Measurements from ENCODE around the gene LAMC3.
"Not testable (repeated sequence)": the region's sequence is repeated elsewhere in the genome, so short reads cannot be mapped to it uniquely, and the experiment has no call there.

Gene LAMC3

DNA sequence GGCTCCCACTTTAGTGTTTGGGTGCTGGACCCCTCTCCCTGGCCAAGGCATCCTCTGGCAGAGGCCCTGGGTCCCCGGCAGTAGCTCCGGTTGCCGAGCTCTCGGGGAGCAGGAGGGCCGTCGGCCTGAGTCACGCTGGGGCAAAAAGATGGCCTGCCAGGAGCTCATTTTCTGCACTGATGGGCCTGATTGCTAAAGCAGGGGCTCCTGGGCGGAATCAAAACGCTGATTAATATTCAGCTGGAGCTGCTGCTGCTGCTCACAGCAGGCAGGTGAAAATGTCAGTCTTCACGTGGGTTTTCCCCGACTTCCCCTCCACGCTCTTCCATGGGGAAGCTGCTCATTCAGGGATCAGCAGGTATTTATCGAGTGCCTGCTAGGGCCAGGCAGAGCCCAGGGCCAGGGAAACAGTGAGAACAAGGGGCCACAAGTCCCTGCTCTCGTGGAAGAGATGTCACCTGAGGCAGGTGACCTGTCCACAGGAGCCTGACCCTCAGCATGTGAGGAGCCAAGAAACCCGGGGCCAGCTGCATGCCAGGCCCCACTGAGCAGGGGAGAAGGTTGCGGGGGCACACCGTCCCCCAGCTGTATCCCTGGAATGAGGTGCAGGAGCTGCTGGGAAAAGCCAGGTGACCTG is 22.1 kb downstream of the LAMC3 start:
- no peak for DNase-seq

DNA sequence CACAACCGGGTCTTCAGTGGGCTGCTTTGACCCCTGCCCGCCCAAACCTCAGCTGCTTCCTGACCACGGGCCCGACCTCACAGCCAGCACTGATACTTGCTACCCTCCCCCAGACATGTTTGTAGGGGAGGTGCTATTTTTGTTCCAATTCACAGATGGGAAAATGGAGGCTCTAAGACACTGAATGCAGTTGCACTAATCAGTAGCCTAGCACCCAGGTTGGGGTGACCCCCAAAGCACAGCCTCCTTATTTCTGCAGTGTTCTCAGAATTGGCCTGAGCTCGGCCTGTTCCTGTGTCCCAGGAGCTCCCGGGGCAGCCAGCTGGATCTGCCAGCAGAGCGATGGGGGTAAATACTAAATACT is 22.6 kb downstream of the LAMC3 start:
- no peak for DNase-seq

DNA sequence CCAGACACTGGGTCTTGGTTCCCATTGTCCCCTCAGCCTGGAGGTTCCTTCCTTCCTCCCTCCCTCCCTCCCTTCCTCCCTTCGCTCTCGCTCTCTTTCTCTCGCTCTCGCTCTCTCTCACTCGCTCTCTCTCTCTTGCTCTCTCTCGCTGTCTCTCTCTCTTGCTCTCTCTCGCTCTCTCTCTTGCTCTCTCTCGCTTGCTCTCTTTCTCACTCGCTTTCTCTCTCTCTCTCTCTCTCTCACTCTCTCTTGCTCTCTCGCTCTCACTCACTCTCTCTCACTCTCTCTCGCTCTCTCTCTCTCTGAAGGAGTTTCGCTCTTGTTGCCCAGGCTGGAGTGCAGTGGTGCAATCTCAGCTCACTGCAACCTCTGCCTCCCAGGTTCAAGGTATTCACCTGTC is 23.4 kb downstream of the LAMC3 start:
- no peak for DNase-seq

DNA sequence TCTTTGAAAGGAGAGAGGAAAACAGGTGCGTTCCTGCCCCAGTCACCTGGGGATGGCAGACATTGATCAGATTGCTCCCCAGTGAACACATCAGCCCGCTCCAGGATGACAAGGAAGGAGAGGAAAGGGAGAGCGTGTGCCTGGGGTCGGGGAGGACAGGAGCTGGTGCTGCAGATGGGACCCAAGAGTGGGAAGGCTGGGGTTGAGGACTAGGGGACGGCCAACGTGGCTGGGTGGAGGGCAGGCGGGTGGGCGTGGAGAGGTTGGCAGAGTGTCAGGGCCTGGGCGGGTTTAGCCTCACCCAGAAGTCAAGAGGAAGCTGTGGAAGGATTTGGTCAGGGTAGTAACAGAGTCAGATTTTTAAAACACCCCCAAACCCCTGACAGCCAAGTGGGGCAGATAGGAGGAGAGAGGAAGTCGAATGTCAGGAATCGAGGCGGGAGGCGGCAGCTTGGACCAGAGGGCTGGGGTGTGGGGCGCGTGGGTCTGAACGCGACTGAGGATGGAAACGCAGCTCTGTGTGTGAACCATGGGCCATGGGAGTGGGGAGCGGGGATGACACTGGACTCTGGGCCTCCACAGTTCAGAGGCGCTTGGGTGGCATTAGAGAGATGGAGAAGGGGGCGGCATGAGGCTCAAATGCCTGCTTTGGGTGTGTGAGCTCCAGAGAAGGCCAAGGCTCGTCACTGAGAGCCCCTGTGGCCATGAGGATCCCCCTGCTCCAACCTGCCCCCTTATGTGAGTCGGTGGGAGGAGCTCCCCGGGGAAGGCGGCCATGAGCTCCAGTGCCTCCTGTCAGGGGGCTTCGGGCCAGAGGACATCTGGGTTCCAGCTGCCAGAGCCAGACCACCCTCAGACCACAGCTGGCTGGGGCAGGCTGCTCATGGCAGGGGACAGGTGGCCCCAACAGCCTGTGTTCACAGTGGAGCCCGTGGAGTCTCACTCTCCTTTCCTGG is 24.6 kb downstream of the LAMC3 start:
- DNase-seq, result no peak

DNA sequence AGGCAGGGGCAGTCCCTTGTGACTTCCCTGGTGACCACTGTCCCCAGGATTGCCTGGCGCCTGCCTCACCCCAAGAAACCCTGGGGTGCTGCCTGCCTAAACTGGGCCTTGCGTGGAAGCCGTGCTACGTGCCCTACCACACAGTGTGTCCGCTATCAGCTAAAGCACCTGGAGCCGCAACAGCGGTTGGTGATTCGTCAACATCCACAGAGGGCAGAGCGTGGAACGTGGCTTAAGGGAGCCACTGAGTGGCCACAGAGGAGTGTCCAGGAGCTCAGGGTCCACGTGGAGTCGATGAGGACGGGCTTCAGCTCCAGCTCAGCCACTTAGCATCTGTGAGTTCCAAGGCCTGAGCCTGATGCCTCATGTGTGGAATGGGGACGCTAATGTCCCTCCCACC is 25.3 kb downstream of the LAMC3 start:
- no peak for DNase-seq

DNA sequence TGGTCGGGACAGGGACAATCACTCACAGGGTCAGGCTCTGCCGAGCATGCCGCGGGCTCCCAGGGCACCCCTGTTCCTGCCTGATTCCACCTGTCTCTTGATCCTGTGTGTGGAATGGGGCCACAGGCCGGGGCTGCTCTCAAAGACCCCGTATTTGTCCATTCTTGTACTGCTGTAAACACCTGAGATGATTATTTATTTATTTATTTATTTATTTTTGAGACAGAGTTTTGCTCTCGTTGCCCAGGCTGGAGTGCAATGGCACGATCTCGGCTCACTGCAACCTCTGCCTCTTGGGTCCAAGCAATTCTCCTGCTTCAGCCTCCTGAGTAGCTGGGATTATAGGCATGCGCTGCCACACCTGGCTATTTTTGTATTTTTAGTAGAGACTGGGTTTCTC is 25.8 kb downstream of the LAMC3 start:
- not testable (repeated sequence) for DNase-seq

DNA sequence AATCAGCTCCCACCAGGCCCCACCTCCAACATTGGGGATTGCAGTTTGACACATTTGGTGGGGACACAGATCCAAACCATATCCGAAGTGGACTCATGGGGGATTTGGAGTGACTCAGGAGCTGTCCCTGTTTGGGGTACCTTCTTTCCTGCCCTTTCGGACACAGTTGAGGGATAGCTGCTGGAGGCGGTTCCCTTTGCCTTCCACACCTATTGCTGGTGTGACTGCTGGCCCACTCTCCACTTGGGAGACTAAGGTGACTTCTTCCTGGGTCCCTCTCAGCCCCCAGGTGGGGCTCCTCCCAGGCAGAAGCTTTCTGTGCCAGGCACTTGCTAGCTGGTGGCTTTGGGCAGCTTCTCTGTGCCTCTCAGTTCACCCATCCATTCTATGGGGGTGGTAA is 26.6 kb downstream of the LAMC3 start:
- no peak for DNase-seq

DNA sequence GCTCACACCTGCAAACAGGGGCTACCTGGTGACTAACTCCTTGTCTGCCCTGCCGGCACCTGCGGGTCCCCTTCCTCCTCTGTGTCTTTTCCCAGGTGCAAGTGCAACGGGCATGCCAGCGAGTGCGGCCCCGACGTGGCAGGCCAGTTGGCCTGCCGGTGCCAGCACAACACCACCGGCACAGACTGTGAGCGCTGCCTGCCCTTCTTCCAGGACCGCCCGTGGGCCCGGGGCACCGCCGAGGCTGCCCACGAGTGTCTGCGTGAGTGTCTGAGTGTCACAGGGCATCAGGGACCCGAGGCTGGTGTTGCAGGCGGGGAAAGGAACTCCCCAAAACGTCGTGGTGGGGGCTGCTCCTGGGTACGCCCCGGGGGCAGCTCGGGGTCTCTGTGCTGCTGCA is 27.1 kb downstream of the LAMC3 start:
- DNase-seq, result no peak

DNA sequence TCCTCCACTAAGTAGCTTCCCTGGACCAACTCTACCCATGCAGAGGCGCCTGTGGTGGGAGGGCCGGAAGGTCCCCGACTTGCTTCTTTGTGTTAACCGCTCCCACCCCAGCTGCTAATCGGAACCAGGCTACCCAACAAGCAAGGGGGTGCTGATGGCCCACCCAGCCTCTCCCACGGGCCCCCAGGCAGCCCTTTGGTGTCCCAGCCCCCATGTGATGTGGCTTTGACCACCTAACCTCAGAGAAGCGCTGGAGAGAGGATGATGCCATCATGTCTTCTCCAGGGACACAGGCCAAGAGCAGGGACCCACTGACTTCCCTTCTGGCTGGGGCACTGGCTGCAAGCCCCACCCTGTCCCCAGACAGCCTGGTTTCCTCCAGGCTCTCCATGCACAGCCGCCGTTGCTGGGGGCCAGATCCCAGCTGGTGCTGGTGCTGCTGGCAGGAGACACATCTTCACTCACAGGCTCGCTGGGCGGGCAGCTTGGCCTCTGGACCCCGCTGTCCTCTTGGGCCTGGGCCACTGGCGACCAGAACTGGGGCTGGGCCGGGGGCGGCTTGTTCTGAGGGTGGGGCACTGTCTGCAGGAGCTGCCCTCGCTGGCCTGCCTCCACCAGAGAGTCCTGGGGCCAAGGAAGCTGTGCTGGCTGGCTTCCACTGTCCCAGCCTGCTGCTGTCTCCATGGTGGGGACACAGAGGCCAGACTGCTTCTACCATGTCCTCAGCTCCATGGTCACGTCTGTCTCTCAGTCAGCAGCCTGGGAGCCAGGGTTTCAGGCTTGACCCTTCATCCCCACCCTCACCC is 27.8 kb downstream of the LAMC3 start:
- DNase-seq, result peak; percentile 55

DNA sequence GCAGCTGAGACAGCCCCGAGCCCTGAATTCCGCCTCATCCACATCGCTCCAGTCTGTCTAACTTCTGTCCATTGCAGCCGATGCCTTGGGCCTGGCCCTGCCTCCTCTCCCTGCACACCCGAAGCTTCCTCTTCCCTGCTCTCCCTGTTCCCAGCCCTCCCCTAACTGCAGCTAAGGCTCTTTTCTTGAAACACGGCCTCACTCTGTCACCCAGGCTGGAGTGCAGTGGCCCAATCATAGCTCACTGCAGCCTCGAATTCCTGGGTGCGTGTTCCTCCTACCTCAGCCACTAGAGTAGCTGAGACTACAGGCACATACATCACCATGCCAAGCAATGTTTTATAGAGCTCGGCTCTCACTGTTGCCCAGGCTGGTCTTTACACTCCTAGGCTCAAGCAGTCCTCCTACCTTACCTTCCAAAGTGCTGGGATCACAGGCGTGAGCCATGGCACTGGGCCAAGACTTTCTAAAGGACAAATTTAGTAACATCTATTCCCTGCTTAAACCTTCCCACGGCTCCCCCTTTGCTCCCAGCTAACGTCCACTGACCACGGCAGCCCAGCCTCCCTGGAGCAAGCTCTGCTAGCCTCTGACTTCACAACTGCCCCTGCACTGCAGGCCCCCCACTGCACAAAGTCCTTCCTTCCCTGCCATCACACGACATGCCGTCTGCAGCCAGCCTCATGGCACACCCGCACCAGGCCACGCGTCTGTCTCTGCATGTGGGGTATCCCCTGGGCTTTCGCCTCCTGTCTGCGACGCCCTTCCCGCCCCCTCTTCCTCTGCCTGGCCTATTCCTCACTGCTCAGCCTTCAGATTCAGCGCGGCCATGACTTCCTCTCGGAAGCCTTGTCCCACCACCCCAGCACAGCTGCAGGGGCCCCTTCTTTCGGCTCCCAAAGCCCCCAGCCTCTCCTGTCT is 28.6 kb downstream of the LAMC3 start:
- no peak for DNase-seq

DNA sequence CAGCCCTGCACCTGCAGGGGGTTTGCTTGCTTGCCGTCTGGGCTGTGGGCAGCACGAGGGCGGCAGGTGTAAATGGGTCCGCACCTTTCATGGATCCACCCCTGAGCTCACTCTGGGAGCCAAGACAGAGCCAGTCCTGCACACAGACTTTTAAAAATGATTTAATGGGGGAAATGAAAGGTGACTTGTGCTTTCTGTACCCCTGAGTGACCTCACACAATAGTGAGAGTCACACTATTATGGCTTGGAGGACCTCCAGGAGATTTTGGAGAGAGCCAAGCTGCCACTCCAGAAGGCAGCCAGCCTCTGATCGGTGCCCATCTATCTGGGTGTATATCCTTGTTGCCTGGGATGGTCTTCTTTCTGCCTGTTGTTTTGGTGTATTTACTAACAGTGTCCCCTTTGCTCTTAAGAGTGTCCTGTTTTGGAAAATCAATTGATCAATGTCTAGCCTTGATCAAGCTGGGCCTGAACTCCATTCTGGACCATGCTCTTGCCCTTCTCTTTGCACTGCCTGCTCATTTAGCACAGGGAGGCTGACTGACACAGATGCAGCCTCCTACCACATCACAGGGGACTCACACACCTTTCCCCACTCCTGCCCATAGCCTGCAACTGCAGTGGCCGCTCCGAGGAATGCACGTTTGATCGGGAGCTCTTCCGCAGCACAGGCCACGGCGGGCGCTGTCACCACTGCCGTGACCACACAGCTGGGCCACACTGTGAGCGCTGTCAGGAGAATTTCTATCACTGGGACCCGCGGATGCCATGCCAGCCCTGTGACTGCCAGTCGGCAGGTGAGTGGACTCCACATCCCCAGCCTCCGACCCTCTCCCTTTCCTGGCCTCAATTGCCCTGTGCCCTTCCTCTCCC is 29.5 kb downstream of the LAMC3 start:
- DNase-seq, result no peak

DNA sequence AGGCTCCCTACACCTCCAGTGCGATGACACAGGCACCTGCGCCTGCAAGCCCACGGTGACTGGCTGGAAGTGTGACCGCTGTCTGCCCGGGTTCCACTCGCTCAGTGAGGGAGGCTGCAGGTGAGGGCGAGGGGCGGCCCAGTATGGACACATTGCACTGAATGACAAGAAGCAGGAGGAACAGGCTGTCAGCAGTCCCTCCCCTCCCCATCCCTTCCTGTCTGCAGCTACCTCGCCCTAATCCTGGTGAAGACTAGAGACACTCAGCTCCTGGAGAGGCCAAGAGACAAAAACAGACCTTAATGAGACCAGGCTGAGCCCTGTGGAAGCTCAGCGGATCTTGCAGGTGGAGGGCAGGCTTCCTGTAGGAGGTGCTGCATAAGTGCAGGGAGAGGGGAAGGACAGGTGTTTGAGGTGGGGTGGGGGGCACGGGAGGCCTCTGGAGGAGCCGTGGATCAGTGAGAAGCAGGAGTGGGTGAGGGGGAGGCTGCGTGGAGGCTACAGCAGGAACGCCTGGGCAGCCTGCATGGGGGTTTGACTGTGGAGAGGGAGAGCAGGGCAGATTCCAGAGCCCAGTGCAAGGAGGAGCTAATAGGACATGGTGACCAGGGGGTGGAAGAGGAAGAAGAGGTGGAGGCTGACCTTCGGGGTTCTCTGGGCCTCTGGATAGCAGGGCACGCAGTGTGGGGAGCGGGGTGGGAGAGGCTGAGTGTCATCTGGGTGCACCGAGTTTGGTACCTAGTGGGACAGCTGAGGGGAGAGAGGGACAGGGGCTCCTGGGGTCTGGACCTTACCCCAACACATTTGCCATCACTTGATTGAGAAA is 30.4 kb downstream of the LAMC3 start:
- no peak for DNase-seq

DNA sequence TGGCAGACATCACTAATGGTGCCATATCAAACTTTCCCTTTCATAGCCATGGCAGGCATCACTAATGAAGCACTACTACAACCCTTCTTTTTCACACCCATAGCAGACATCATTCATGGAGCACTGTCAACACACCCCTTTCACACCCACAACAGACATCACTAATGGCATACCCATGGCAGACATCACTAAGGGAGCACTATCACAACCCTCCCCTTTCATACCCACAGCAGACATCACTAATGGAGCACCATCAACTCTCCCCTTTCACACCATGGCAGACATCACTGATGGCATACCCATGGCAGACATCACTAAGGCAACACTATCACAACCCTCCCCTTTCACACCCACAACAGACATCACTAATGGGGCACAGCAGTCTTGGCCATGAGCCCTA is 33.7 kb downstream of the LAMC3 start:
- DNase-seq, result no peak

DNA sequence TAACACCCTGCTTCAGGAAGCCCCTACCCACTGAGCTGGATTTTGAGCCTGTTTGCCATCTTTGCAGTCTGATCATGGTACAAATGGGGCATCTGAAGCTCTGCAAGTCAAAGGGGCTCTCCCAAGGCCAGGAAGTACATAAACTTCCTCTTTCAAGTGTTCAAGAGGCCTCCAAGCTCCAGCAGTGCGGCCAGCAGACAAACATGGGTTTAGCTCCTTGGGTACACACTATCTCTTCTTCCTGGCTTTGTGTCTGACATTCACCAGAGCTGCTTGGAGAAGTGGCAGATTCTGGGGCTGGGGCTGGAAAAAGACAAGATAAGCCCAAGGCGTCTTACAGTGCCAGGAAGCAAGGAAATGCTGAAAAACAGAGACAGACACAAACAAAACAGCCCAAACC is 34.1 kb downstream of the LAMC3 start:
- no peak for DNase-seq

DNA sequence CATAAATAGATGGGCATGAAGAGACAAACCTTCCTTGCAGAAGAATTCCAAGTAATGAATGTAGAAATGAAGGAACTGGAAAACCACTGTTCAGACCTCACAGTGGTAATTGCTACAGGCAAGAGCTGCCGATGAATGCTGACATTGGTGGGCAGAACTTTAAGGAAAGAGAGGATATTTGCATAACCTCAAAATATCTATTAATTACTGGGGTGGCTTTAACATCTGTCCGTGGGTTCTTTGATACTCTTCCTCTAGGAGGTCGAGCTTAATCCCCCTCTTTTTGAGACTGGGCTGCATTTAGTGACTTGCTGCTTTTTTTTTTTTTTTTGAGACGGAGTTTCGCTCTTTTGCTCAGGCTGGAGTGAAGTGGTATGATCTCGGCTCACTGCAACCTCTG is 34.7 kb downstream of the LAMC3 start:
- no peak for DNase-seq

DNA sequence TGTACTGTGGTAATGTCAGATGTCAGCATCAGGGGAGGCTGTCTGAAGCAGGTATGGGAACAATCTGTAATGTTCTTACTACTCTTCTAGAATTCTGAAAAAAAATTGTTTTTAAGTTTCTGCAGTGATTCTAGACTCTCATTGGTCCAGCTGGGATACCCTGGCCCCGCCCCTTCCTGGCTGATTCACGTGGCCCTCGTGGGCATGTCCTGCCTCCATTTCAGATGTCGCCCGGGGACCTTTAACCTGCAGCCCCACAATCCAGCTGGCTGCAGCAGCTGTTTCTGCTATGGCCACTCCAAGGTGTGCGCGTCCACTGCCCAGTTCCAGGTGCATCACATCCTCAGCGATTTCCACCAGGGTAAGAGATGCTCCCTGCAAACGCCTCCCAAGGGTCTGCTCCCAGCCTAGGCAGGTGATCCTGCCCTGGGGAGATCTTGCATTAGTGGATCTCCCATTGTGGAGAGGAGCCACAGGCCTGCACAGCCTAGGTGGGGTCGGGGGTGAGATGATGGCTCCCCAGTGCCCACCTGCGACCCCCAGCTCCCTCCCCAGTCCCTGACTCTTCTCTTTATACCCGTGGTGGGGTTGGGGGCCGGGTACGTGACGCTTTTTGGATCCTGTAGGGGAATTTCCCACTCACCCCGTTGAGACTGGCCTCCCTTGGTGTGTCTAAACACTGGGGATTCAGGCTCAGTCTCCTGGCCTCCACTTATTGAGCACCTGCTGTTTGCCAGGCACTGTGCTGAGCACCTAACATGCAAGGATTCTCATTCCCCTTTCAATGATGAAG is 36.5 kb downstream of the LAMC3 start:
- DNase-seq, result no peak

DNA sequence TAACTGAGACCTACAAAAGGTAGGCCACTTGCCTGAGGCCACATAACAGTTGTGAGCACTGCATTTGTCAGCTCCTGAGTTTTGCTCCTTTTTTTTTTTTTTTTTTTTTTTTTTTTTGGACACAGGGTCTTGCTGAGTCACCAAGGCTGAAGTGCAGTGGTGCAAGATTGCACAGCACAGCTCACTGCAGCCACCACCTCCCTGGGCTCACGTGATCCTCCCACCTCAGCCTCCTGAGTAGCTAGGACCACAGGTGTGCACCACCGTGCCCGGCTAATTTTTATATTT is 37.1 kb downstream of the LAMC3 start:
- DNase-seq, result no peak

DNA sequence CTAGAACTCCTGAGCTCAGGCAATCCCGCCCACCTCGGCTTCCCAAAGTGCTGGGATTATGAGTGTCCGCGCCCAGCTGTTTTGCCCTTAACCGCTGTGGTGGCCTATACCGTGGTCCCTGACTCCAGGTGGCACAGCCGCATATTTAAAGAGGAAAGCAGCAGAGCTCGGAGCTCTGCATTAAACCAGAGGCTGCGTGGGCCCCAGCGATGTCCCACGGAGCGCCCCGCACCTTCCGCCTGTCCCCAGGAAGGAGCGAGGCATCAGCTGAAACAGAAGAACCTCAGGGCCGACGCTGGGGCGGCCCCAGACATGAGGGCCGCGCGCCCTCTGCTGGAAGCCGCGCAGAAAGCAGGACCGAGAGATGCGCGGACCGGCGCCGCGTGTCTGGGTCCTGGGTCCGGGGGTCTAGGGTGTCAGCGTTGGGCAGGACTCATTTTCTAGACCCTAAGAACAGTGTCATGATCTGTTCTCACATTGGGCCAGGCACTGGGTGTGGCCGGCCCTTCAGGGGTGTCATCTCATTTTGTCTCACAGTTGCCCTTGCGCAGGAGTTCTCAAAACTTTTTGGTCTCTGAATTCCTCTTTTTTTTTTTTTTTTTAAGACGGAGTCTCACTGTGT is 37.7 kb downstream of the LAMC3 start:
- DNase-seq, result peak; percentile 80

DNA sequence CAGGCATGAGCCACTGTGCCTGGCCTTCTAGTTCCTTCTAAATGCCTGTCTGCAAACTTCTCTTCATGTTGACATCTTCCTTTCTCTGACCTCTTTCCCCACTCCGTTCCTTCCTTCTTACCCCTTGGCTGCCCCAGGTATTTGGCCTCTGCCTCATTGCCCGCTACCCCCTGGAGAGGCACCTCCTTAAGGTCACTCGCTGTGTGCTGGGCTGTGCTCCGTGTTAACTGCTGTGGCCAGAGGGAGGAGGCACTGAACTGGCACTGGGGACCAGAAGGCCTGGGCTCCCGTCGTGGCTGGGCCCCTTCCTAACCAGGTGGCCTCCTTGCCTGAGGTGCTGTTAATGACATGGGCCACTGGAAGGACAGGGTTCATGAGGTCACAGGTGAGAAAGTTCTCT is 39.4 kb downstream of the LAMC3 start:
- no peak for DNase-seq

DNA sequence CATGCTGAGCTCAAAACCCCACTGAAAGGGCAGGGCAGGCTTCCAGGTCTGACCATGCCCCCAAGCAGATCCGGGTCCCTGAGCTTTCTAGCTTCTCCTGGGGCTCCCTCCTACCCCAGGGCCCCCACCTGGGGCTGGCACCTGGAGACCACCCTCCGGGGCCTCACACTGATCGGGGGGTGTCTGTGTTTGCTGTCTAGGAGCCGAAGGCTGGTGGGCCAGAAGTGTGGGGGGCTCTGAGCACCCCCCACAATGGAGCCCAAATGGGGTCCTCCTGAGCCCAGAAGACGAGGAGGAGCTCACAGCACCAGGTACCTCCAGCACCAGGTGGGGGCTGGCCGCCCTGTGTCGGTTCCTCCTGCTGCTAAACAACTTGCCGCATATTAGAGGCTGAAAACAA is 39.8 kb downstream of the LAMC3 start:
- DNase-seq, result no peak
